A549 (cell line): ENCODE data around the gene TMEM266. TPM values are rescaled to one million over a fixed set of nuclear protein-coding genes. Genes with fewer than 3 reads are reported as not detected.

ENCODE experiments used
- ATAC-seq, 2 experiments: fragments of 200-7000 bp in 1 of 2; fragments of >200 bp in 1 of 2; cut with Nextera tagmentation in 1 of 2; cut with Tn5 transposase in 1 of 2; 3 replicates each; pipeline versions ENCODE4 v1.8.0 to v1.9.1; 2018 to 2020; ENCODE audit warnings: mild to moderate bottlenecking in 1 of 2, moderate library complexity in 1 of 2
- CTCF ChIA-PET: fragments of 300-600 bp; sonication (Branson Sonifier 250); formaldehyde crosslinking; extraction: SDS; loops from one replicate; lab custom pipeline; 2021; ENCODE audit warnings: antibody characterized with exemption, inconsistent platforms; lab: Yijun Ruan, JAX
- POLR2A ChIA-PET: fragments of 350-600 bp; formaldehyde crosslinking; extraction: SDS; loops from one replicate; lab custom pipeline; 2021; ENCODE audit warnings: antibody characterized with exemption, inconsistent platforms; lab: Yijun Ruan, JAX
- DNase-seq, 2 experiments: peaks; one replicate each; pipeline versions ENCODE4 v3.0.0 to v3.0.0-alpha.2; 2011 to 2016; ENCODE audit warnings: low read depth in 1 of 2, low spot score in 1 of 2
- FAIRE-seq: peaks from 2 replicates; lab custom pipeline; 2011; peaks lifted over from hg19 to GRCh38; lab: Jason Lieb, UNC
- H3K27ac ChIP-seq, 2 experiments: fragments of >200 bp; sonication (Bioruptor Twin); formaldehyde crosslinking; 3 replicates each; pipeline ENCODE4 v1.5.1; 2016 to 2017
- H3K4me1 ChIP-seq: fragments of >200 bp; sonication (Bioruptor Twin); formaldehyde crosslinking; 3 replicates; pipeline ENCODE4 v1.6.1; 2016
- H3K4me2 ChIP-seq: fragments of >200 bp; sonication (Bioruptor Twin); formaldehyde crosslinking; 3 replicates; pipeline ENCODE4 v1.6.1; 2016
- H3K4me3 ChIP-seq: fragments of >200 bp; sonication (Bioruptor Twin); formaldehyde crosslinking; 3 replicates; pipeline ENCODE4 v1.5.1; 2016
- H3K9me3 ChIP-seq: fragments of >200 bp; sonication (Bioruptor Twin); formaldehyde crosslinking; 3 replicates; pipeline ENCODE4 v1.6.1; 2016
- BHLHE40 ChIP-seq: IDR thresholded peaks from 2 replicates; pipeline ENCODE4 v1.6.1; 2012; ENCODE audit warnings: low read depth, low read length, inconsistent platforms
- CBX2 ChIP-seq: fragments of 200-600 bp; sonication (generic); IDR thresholded peaks from 2 replicates; pipeline ENCODE4 v1.6.1; 2016; ENCODE audit warnings: low read depth, mild to moderate bottlenecking, borderline replicate concordance
- CEBPB ChIP-seq, 2 experiments: fragments of >200 bp in 1 of 2; sonication (Bioruptor Twin) in 1 of 2; formaldehyde crosslinking in 1 of 2; IDR thresholded peaks; 2 replicates each; pipeline ENCODE4 v1.6.1; 2012 to 2016
- CHD2 ChIP-seq: fragments of 150-350 bp; IDR thresholded peaks from 2 replicates; pipeline ENCODE4 v1.6.1; 2014; ENCODE audit warnings: low read length; ENCODE audit not compliant: partially characterized antibody
- EHMT2 ChIP-seq: fragments of 200-600 bp; sonication (generic); IDR thresholded peaks from 2 replicates; pipeline ENCODE4 v1.6.1; 2016; ENCODE audit warnings: antibody characterized with exemption, low read depth, mild to moderate bottlenecking, moderate library complexity
- EP300 ChIP-seq, 2 experiments: fragments of >200 bp; sonication (Bioruptor Twin); formaldehyde crosslinking; IDR thresholded peaks; 2 replicates in 1 of 2; 3 replicates in 1 of 2; pipeline ENCODE4 v1.6.1; 2016 to 2017
- ESRRA ChIP-seq: fragments of 150-350 bp; IDR thresholded peaks from 2 replicates; pipeline ENCODE4 v1.6.1; 2014; ENCODE audit warnings: mild to moderate bottlenecking, low read length, borderline replicate concordance
- FOSL2 ChIP-seq, 2 experiments: fragments of 450-650 bp in 1 of 2; fragments of >200 bp in 1 of 2; sonication (Bioruptor Twin) in 1 of 2; formaldehyde crosslinking; IDR thresholded peaks; 2 replicates each; pipeline versions ENCODE4 v1.5.0 to v1.6.1; 2016 to 2020; ENCODE audit warnings: mild to moderate bottlenecking in 1 of 2, moderate library complexity in 1 of 2
- HOXA7 ChIP-seq: fragments of 250-450 bp; sonication (Bioruptor Pico); IDR thresholded peaks from 2 replicates; pipeline ENCODE4 v1.5.0; 2020; ENCODE audit warnings: mild to moderate bottlenecking, moderate library complexity
- HOXB5 ChIP-seq: fragments of 250-450 bp; sonication (Bioruptor Pico); IDR thresholded peaks from 2 replicates; pipeline ENCODE4 v1.5.0; 2020; ENCODE audit warnings: mild to moderate bottlenecking, moderate library complexity
- KDM5A ChIP-seq: fragments of 200-600 bp; sonication (generic); IDR thresholded peaks from 2 replicates; pipeline ENCODE4 v1.6.1; 2016; ENCODE audit warnings: antibody characterized with exemption, mild to moderate bottlenecking
- MAFK ChIP-seq: fragments of 450-650 bp; IDR thresholded peaks from 2 replicates; pipeline ENCODE4 v1.6.1; 2014; ENCODE audit not compliant: partially characterized antibody
- NFE2L2 ChIP-seq: fragments of 150-350 bp; conservative IDR thresholded peaks from 2 replicates; pipeline ENCODE4 v1.6.1; 2014; ENCODE audit warnings: low read length
- NR3C1 ChIP-seq: fragments of >200 bp; sonication (Bioruptor Twin); formaldehyde crosslinking; IDR thresholded peaks from 3 replicates; pipeline ENCODE4 v1.6.1; 2017
- POLR2A ChIP-seq: IDR thresholded peaks from 2 replicates; pipeline ENCODE4 v1.6.1; 2012; ENCODE audit warnings: mild to moderate bottlenecking, low read length
- POLR2AphosphoS2 ChIP-seq: conservative IDR thresholded peaks from 2 replicates; pipeline ENCODE4 v1.6.1; 2012; ENCODE audit warnings: low read length, improper control_type of control experiment, inconsistent platforms
- SMC3 ChIP-seq: fragments of >200 bp; sonication (Bioruptor Twin); formaldehyde crosslinking; IDR thresholded peaks from 3 replicates; pipeline ENCODE4 v1.6.1; 2018; ENCODE audit warnings: inconsistent platforms
- ZFP36 ChIP-seq: fragments of 450-650 bp; IDR thresholded peaks from 2 replicates; pipeline ENCODE4 v1.6.1; 2014; ENCODE audit warnings: borderline replicate concordance; ENCODE audit not compliant: partially characterized antibody
- WGBS: methylation state at CpG from one replicate; pipeline ENCODE4 v1.1.6; 2017; ENCODE audit errors: missing lambda C conversion rate; 5-methylcytosine and 5-hydroxymethylcytosine counted together
- polyA plus RNA-seq, 4 experiments: library from polyadenylated mRNA; depleted of rRNA in 3 of 4; stranded (reverse); fragments of >200 nt; fragmentation: RNase III in 1 of 4; extraction: RNeasy Plus Mini Kit Qiagen cat#74134 plus additional on column Dnase treatment in 1 of 4; gene quantifications; 2 replicates in 3 of 4; 3 replicates in 1 of 4; pipeline ENCODE4 v1.2.3, GENCODE V29; 2011 to 2017
- TF ChIP-seq, protein P1 (sequence below): fragments of 450-650 bp; IDR thresholded peaks from 2 replicates; pipeline ENCODE4 v1.6.1; 2014; ENCODE audit warnings: antibody characterized with exemption
- TF ChIP-seq, protein P2 (sequence below): fragments of 250-450 bp; sonication (Bioruptor Pico); IDR thresholded peaks from 2 replicates; pipeline ENCODE4 v1.5.0; 2020; ENCODE audit warnings: low read depth, mild to moderate bottlenecking, moderate library complexity
- TF ChIP-seq, protein P3 (sequence below): fragments of 250-450 bp; sonication (Bioruptor Pico); IDR thresholded peaks from 2 replicates; pipeline ENCODE4 v1.5.0; 2021; ENCODE audit warnings: mild to moderate bottlenecking, moderate library complexity, borderline replicate concordance

Gene TMEM266
- polyA plus RNA-seq, 2 of the 4 experiments (the other 2 are of a cell fraction), result 0.06 to 0.08 TPM

DNA sequence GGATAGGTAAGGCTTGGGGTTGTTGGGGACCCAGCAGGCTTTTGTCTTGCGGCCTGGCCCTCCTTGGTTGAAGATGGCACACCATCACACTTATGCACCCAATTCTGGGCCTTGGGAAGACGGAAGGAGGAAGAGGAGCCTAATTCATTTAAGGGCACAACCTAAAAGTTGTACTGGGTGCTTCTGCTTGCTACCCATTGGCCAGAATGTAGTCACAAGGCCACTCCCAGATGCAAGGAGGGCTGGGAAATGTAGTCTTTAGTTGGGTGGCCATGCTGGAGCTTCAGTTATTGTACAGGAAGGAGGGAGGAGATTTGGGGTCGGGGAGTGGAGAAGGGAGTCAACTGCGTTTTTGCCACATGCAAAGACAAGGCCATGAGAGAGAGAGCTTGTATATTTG lies 109.2 kb downstream of the TMEM266 start:
- no peaks in the 10 kb centered on the region for H3K4me1 ChIP-seq
- no peak overlapping the region for H3K27ac ChIP-seq
- peak in 1 of 2 experiments; percentile 44 for DNase-seq
- TF ChIP-seq, protein P1, sequence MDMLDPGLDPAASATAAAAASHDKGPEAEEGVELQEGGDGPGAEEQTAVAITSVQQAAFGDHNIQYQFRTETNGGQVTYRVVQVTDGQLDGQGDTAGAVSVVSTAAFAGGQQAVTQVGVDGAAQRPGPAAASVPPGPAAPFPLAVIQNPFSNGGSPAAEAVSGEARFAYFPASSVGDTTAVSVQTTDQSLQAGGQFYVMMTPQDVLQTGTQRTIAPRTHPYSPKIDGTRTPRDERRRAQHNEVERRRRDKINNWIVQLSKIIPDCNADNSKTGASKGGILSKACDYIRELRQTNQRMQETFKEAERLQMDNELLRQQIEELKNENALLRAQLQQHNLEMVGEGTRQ, result peak; percentile 57
- TF ChIP-seq SMC3 (no peak), CEBPB (IDR thresholded peaks at IDR 0.05) (no peak), HOXB5 (CRISPR knock-in tag) (no peak), FOSL2 (IDR thresholded peaks at IDR 0.05) (no peak), FOSL2 (CRISPR knock-in tag; IDR thresholded peaks at IDR 0.05) (no peak), CHD2 (no peak), ZFP36 (no peak)
- ChIA-PET CTCF (interaction anchor here (0.8 to 17.2 kb wide), 6 partner anchors 11 to 30 kb away, joined by 3 to 205 read pairs (median 5); no protein-coding TSS in a partner anchor), POLR2A (no interaction called here)
- peak; percentile 79 for FAIRE-seq
- ATAC-seq, result peak; percentile 54 to 88; a peak in 5 of 6 replicates
- 34% methylated on average over 4 of the region's 4 CpGs for WGBS
- no peaks in the 10 kb centered on the region for H3K9me3 ChIP-seq
- no peak overlapping the region for H3K4me2 ChIP-seq
- no peak overlapping the region for H3K4me3 ChIP-seq

DNA sequence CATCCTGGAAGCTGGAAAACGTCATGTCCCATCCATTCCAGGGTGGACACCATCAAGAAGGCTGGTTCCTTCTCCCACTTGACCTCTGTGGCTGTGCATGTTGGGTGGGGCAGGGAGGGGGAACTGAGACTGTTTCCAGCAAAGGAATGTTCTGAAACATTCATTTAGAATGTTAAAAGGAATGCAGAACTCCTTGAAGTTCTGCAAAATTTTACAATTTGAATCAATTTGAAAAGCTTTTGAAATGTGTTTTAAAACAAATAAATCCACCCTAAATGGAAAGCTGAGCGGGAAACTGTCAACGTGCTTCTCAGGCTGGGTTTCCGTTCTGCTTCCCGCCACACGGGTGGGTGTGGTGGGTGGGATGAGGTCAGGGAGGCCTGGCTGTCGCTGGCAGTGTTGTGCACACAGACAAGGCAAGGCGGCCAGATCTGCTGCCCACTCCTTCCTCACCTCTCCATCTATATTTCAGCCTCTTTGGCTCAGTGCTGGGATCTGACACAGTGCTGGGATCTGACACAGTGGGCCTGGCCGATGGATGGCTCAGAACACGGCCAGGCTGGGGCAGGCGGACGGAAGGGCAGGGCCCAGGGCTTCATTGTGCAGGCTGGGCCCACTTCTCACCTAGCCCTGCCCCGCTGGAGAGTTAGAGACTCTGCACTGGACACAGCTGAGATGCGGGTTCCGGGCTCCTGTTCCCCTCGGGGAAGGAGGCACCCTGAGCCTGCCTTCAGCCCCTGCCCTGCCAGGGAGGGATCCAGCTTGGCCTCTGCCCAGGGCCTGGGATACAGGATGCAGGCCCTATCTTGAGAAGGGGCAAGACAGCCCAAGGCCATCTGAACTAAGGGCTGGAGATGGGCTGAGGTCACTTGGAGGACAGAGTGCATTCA lies 110.4 kb downstream of the TMEM266 start:
- Histone ChIP-seq H3K4me3 (no peak overlapping the region), H3K27ac (no peak overlapping the region), H3K4me1 (no peaks in the 10 kb centered on the region), H3K4me2 (no peak overlapping the region), H3K9me3 (no peaks in the 10 kb centered on the region)
- TF ChIP-seq HOXB5 (CRISPR knock-in tag) (no peak), KDM5A (no peak), NR3C1 (no peak), CEBPB (IDR thresholded peaks at IDR 0.05) (no peak), NFE2L2 (no peak), EHMT2 (no peak), CBX2 (no peak)
- TF ChIP-seq, protein P2, sequence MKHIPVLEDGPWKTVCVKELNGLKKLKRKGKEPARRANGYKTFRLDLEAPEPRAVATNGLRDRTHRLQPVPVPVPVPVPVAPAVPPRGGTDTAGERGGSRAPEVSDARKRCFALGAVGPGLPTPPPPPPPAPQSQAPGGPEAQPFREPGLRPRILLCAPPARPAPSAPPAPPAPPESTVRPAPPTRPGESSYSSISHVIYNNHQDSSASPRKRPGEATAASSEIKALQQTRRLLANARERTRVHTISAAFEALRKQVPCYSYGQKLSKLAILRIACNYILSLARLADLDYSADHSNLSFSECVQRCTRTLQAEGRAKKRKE (CRISPR knock-in tag), result no peak
- DNase-seq (no peak), FAIRE-seq (no peak), ATAC-seq (peak in 1 of 2 experiments; percentile 11; a peak in 1 of 6 replicates)
- ChIA-PET CTCF (interaction anchor here (1.2 to 17.2 kb wide), 3 partner anchors 20 to 31 kb away, joined by 5 to 205 read pairs (median 9); no protein-coding TSS in a partner anchor), POLR2A (no interaction called here)
- 75% methylated on average over 16 of the region's 16 CpGs for WGBS

DNA sequence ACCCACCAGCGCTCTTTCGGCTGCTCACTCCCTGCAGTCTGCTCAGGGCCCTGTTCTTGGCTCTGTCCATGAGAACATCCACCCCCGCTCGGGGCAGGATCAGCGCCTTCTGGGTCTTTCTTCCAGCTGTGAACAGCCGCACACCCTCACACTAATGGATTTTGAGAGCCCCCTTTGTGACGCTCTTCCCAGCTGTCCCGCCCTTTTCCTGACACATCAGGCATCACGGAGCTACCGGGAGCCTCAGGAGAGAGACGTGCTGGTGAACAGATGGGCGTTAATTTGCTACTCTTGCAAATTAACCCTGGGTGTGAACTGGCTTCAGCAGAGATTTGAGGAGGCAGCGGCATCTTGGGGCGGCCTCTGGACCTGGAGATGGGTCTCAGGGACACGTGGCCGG lies 113.0 kb downstream of the TMEM266 start:
- DNase-seq, result no peak
- POLR2A ChIA-PET, result no interaction called here
- no peak for ATAC-seq
- H3K9me3 ChIP-seq, result no peaks in the 10 kb centered on the region
- no peak overlapping the region for H3K4me2 ChIP-seq
- CTCF ChIA-PET, result interaction anchor here (1.5 to 5.5 kb wide), 3 partner anchors 14 to 20 kb away, joined by 4 to 34 read pairs (median 4); no protein-coding TSS in a partner anchor
- H3K27ac ChIP-seq, result no peak overlapping the region
- WGBS, result 77% methylated on average over 16 of the region's 16 CpGs
- no peak for TF ChIP-seq ESRRA
- TF ChIP-seq POLR2AphosphoS2, result no peak
- peak; percentile 45 for TF ChIP-seq MAFK
- FAIRE-seq, result no peak
- no peak overlapping the region for H3K4me3 ChIP-seq
- H3K4me1 ChIP-seq, result peaks cover 6% of the 10 kb centered on the region; the same call in 2 of the 3 replicates

DNA sequence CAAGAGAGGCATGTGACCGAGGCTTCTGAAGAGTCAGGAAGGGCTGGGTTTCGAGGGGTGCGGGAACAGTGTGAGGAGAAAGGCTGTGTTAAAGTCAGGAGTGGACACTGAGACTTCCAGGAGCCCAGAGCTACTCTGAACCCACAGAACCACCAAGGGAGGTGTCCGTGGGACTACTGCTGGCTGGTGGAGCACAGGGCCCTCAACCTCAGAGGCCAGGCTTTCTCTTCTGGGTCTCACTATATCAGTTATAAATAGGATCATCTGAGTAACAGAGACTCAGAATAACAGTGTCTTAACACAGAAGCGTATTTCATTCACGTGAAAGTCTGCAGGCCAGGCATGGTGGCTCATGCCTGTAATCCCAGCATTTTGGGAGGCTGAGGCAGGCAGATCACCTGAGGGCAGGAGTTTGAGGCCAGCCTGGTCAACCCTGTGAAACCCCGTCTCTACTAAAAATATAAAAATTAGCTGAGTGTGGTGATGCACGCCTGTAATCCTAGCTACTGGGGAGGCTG lies 113.6 kb downstream of the TMEM266 start:
- no peak for ATAC-seq
- no peak for TF ChIP-seq EP300 (IDR thresholded peaks at IDR 0.05)
- TF ChIP-seq, protein P3, sequence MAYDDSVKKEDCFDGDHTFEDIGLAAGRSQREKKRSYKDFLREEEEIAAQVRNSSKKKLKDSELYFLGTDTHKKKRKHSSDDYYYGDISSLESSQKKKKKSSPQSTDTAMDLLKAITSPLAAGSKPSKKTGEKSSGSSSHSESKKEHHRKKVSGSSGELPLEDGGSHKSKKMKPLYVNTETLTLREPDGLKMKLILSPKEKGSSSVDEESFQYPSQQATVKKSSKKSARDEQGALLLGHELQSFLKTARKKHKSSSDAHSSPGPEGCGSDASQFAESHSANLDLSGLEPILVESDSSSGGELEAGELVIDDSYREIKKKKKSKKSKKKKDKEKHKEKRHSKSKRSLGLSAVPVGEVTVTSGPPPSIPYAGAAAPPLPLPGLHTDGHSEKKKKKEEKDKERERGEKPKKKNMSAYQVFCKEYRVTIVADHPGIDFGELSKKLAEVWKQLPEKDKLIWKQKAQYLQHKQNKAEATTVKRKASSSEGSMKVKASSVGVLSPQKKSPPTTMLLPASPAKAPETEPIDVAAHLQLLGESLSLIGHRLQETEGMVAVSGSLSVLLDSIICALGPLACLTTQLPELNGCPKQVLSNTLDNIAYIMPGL (CRISPR knock-in tag), result no peak
- no peak for TF ChIP-seq HOXA7 (CRISPR knock-in tag)
- TF ChIP-seq BHLHE40, result no peak
- no peak for TF ChIP-seq POLR2A
- FAIRE-seq, result no peak
- POLR2A ChIA-PET, result no interaction called here
- 78% methylated on average over 8 of the region's 8 CpGs for WGBS
- no peak for DNase-seq
- no peak overlapping the region for H3K4me2 ChIP-seq
- H3K4me1 ChIP-seq, result peaks cover 11% of the 10 kb centered on the region; the same call in 2 of the 3 replicates
- no peak overlapping the region for H3K27ac ChIP-seq
- no peak overlapping the region for H3K4me3 ChIP-seq
- no peaks in the 10 kb centered on the region for H3K9me3 ChIP-seq
- CTCF ChIA-PET, result interaction anchor here (1.2 to 5.5 kb wide), 4 partner anchors 15 to 21 kb away, joined by 3 to 34 read pairs (median 4); no protein-coding TSS in a partner anchor
